HTR-8/SVneo (cell line): Measurements from ENCODE around the gene AVPR1B.

Source experiments
- DNase-seq: peaks from one replicate; pipeline ENCODE4 v3.0.0; 2011; ENCODE audit warnings: low spot score, mixed read lengths; ENCODE audit not compliant: insufficient read length
- FAIRE-seq: peaks from 2 replicates; lab custom pipeline; 2011; peaks lifted over from hg19 to GRCh38; lab: Jason Lieb, UNC

Gene AVPR1B

DNA sequence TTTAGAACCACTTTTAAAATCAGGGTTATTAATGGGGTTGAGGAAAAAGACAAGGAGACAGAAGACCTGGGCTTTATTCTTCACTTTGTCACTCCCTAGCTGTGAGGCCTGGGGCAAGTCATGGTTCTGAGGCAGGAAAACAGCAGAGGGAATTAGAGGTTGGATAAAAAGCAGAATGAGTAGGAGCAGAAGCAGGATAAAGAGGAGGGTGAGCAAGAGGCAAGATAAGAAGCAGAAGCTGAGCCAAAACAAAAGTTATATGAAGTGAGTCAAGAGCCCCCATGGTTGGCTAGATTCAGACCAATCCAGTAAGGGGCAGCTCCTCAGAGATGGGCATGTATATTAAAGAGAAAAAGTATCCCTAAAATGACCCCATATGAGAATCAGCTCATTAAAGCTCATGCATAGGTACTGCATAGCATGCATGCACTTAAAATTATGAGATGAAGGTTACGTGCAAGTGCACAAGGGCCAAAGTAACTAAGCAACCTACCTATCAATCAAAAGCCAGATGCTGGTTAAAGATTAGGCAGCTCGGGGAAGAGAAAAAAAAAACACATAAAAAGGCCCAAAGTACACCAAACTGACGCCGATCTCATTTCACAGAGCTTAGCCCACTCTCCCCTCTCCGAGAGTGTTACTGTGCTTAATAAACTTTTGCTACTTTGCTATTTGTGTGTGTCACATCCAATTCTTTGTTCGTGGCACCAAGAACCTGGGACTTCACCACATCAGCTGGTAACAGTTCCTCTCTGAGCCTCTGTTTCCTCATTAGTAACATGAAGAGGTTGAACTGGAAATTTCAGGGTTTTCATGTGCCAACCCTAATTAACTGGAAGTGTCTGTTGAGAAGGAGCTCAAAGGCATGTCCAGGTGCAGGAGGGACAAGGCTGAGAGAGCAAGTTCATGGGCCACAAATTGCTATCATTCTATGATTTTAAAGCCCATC, 2.2 kb downstream of the AVPR1B start:
- no peak for FAIRE-seq
- no peak for DNase-seq

DNA sequence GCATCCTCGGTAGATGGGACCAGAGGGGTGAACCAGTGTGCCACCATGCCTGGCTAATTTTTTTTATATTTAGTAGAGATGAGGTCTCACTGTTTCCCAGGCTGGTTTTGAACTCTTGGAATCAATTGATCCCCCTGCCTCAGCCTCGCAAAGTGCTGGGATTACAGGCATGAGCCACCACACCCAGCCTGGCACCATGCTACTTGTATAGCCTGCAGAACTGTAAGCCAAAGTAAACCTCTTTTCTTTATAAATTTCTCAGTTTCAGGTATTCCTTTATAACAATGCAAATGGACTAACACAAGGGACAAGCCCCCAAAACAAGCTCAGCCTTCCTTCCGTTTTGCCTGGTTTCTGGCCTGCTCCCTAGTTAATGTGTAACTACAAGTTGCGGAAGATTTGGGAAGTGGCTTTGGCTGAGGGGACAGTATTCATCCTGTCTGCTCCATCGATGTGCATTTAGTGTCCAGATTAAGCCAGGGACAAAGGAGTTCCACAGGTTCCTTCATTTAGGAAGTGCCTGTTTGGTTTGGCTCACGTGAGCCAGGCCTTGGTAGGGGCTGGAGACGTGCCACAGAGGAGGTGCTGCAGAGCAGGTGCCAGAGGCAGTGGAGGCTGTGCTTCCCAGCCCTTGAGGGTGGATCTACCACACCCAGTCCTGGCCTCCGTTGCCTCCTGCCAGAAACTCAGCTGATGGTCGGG, 4.4 kb downstream of the AVPR1B start:
- DNase-seq (no peak), FAIRE-seq (no peak)

DNA sequence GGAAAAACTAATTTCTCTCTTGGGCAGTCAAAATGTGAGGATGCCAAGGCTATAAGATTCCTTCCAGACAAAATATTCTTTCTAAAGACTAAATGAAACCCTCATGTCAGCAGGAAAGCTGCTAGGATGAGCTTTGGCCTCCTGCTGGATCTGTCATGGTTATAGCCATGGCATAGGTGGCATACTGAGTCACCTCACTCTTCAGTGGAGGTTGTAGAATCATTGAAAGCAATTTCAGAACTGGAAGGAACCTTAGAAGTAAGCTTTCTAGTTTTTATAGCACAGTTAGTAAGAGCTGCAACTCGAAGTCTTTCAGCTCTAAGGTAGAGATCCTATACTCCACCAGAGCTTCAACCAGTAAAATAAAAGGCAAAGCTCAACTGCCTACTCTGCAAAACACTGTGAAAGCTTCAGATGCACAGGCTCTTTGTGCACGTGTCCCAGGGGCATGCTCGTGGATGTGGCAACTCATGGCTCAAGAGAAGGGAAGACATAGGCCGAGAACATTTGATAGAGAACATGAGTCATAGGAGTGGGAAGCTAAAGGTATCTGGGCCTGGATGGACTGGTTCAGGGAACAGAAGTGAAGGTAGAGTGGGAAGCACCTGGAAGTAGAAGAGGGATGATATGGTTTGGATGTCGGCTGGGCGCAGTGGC, 5.8 kb downstream of the AVPR1B start:
- FAIRE-seq (no peak), DNase-seq (no peak)

GRCh38 chr1:206110820-206111219, 6.4 kb downstream of the AVPR1B start:
- FAIRE-seq, result no peak
- no peak for DNase-seq

- no peak for FAIRE-seq
- DNase-seq, result no peak
Measured at GRCh38 chr1:206110161-206110560, 7.0 kb downstream of the AVPR1B start.

- FAIRE-seq, result no peak
- DNase-seq, result no peak
Measured at GRCh38 chr1:206109718-206110117, 7.5 kb downstream of the AVPR1B start.

GRCh38 chr1:206108635-206109034, 8.6 kb downstream of the AVPR1B start:
- FAIRE-seq, result no peak
- no peak for DNase-seq

DNA sequence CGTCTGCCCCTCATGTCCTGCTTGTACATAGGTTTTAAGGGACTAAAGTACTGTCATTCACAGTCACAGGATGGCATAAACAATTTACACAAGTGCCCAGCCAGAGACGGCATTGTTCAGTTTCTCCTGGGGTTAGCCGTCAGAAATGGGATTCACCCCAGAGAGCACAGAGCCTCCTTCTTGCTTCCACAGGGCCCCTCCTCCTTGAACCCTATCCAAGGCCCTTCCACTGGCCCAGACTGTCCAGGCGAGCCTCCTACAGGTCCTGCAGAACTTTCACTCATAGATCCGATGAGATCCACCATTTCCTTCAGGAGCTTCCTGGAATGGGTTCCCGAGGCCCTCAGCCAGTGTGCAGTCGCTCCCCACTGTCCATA, 10.0 kb downstream of the AVPR1B start:
- FAIRE-seq (no peak), DNase-seq (no peak)

DNA sequence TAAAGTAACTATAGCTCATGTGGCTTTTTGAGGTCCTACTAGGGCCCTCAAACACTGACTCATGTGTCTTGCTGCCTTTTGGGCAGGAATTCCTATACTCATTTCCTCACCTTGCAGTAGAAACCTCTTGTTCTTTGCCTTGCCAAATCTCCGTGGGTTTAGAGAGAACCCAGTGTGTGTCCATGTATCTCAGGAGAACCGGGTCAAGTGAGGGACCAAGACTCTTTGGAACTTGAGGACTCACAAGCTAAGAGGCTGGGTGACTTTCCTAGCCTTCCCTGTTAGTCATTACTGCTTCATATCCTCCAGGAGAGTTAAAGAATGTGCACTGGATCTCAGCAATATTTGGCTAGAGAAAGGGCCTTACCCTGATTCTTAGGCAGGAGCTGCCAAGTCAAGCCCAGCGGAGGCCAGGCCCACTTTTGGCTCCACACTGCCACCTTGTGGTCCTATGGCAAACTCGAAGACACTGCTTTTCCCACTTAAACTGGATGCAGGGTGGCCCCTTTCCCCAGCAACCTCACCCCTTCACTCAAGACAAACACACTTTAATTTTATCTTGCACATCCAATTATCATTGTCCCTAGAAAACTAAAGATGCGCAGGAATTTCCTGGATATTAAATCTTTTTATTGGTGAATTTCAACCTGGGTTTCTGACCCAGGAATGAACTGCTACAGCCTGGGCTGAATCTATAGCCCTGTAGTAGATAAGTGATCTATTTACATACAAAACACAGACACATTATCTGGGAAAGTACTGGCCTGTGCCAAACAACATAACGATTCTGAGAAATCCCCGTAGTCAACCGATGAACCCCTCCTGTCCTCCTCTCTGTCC, 10.6 kb downstream of the AVPR1B start:
- FAIRE-seq, result peak; percentile 55
- DNase-seq, result peak; percentile 87

- FAIRE-seq (no peak), DNase-seq (no peak)
Measured at GRCh38 chr1:206105464-206105995, 11.7 kb downstream of the AVPR1B start.

DNA sequence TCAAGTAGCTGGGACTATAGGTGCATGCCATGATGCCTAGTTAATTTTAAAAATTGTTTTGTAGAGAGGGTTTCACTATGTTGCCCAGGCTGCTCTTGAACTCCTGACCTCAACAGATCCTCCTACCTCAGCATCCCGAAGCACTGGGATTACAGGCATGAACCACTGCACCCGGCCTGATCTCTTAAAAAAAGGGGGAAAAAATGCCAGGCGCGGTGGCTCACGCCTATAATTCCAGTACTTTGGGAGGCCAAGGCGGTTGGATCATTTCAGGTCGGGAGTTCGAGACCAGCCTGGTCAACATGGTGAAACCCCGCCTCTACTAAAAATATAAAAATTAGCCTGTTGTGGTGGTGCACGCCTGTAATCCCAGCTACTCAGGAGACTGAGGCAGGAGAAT, 13.2 kb downstream of the AVPR1B start:
- DNase-seq (no peak), FAIRE-seq (no peak)

DNA sequence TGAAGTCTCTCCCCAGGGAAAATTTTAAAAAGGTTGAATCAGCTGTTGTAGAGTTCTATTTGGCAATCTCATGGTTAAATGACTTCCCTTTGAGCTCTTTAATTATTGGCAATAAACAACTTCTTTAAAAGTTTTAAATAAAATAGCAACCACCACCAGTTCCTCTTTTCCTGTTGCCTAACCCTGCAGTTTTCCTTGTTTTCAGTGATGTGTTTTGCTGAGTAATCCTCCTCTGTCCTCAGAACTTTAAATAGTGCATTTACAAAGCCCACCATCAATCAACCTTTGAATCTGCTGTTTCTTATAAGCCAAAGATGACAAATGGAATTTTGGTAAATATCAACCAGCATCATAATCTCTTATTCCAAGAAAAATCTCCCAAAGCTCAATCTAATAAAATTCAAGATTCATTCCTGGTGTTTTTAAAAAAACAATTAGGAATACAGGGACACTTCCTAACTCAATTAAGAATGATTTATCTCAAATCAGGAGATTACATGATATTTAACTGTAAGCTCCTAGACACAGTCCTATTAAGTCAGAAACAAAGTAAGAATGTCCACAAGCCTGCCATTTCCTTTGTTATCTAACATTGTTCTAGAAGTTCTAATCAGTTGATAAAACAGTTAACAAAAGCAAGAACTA, 14.8 kb downstream of the AVPR1B start:
- FAIRE-seq (no peak), DNase-seq (no peak)

- DNase-seq (no peak), FAIRE-seq (no peak)
Measured at GRCh38 chr1:206101351-206102045, 15.7 kb downstream of the AVPR1B start.

DNA sequence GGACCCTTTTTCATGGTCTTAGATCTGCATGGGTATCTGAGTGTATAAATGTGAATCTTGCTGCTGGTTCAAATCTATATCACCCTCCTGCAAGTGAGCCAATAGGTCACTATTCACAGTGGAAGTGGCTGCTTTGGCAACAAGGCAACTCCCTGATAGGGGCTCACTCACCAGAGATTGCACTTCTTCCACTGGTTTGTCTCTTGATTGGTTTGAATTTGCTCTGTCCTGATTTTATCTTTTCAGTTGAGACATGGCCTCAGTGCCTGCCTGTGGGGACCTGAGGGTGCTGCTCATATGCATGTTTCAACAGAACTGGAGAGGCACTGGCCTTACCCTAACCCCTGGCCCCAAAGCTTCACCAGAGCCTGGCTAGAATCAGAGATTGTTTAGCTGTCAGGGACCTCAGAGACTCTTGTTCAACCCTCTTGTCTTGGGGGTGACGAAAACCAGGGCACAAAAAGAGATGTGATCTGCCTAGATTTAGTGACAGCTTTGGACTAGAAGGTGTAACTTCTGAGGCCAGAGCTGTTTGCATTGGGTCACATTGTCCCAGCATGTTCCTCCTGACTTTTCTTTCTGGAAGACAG, 16.9 kb downstream of the AVPR1B start:
- FAIRE-seq, result no peak
- no peak for DNase-seq

- FAIRE-seq (no peak), DNase-seq (no peak)
Measured at GRCh38 chr1:206098242-206098919, 18.8 kb downstream of the AVPR1B start.

DNA sequence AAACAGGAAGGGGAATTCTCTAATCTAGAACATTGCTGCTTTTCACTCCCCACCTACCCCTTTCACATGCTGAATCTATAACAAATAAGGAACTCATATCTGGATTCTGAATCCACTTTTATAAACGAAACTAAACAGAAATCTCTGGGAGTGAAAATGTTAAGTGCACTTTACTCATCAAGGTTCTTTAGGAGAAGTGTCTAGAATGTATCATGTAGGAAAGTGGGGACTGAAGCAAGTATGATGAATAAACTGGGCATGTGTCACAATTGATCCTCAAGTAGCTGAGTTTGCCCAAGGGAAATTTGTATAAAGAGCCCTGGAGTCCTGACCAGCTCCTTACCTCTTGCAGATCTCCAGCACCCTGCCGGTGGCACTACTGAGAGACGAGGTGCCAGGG, 19.8 kb downstream of the AVPR1B start:
- FAIRE-seq, result no peak

GRCh38 chr1:206094024-206094423, 23.2 kb downstream of the AVPR1B start:
- no peak for DNase-seq
- no peak for FAIRE-seq

More for the DNA sequence above, 19.8 kb downstream of the AVPR1B start:
- DNase-seq, result no peak

DNA sequence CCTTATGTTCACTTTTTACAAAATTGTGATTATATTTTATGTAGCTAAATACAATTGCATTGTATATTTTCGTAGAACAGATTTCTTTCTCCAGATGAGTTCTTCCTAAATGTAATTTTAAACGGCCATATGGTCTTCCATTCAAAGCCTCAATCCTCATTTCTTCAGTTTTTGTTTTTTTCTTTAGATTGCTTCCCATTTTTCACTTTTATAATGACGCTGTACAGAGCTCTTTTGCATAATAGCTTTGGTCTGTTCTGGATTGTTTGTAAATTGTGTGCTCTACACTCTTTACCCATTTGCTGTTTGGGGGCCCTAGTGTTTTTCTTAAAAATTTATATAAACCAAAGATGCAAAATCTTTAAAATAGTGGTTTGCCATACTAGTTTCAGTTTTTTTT, 27.8 kb downstream of the AVPR1B start:
- FAIRE-seq, result no peak
- no peak for DNase-seq
